HepG2 (cell line): ENCODE data around the gene BLOC1S4. TPM values are rescaled to one million over a fixed set of nuclear protein-coding genes. Genes with fewer than 3 reads are reported as not detected.

Source experiments
- ARHGAP35 ChIP-seq: sonication (generic); formaldehyde crosslinking; IDR thresholded peaks from 2 replicates; pipeline ENCODE4 v1.9.0; 2022; ENCODE audit warnings: mild to moderate bottlenecking, inconsistent platforms, moderate library complexity, missing genetic modification reagents, borderline replicate concordance
- CCAR2 ChIP-seq: fragments of 200-400 bp; formaldehyde crosslinking; optimal IDR thresholded peaks from 2 replicates; pipeline ENCODE3; 2018; ENCODE audit warnings: low read depth, mild to moderate bottlenecking, low read length, moderate library complexity
- GLI4 ChIP-seq: sonication (generic); formaldehyde crosslinking; IDR thresholded peaks from 2 replicates; pipeline ENCODE4 v1.5.1; 2020; ENCODE audit warnings: missing genetic modification reagents, mild to moderate bottlenecking, moderate library complexity, borderline replicate concordance
- MIER2 ChIP-seq: IDR thresholded peaks from 2 replicates; pipeline ENCODE4 v1.6.1; 2016; ENCODE audit warnings: missing biosample characterization, missing genetic modification reagents
- SETDB1 ChIP-seq: sonication (generic); formaldehyde crosslinking; IDR thresholded peaks from 2 replicates; pipeline ENCODE4 v1.5.1; 2020; ENCODE audit warnings: missing genetic modification reagents, mild to moderate bottlenecking, borderline replicate concordance
- TARDBP ChIP-seq: sonication (generic); formaldehyde crosslinking; IDR thresholded peaks from 2 replicates; pipeline ENCODE4 v1.8.0; 2022; ENCODE audit warnings: mild to moderate bottlenecking, missing genetic modification reagents
- TCF12 ChIP-seq, 2 experiments: fragments of 450-650 bp in 1 of 2; sonication (generic) in 1 of 2; formaldehyde crosslinking in 1 of 2; IDR thresholded peaks; 2 replicates each; pipeline versions ENCODE4 v1.6.1 to v1.8.0; 2017 to 2022; ENCODE audit warnings: antibody characterized with exemption in 1 of 2, mild to moderate bottlenecking in 1 of 2, missing genetic modification reagents in 1 of 2, moderate library complexity in 1 of 2
- ZKSCAN5 ChIP-seq: sonication (generic); formaldehyde crosslinking; IDR thresholded peaks from 2 replicates; pipeline ENCODE4 v1.5.1; 2020; ENCODE audit warnings: mild to moderate bottlenecking, missing genetic modification reagents
- ZNF274 ChIP-seq: sonication (generic); formaldehyde crosslinking; IDR thresholded peaks from 2 replicates; pipeline ENCODE4 v1.5.1; 2020; ENCODE audit warnings: mild to moderate bottlenecking, missing genetic modification reagents
- ZNF468 ChIP-seq: sonication (generic); formaldehyde crosslinking; IDR thresholded peaks from 2 replicates; pipeline ENCODE4 v1.8.0; 2022; ENCODE audit warnings: mild to moderate bottlenecking, moderate library complexity, missing genetic modification reagents
- ZNF556 ChIP-seq: sonication (generic); formaldehyde crosslinking; IDR thresholded peaks from 2 replicates; pipeline ENCODE4 v1.4.0; 2020; ENCODE audit warnings: mild to moderate bottlenecking, missing genetic modification reagents, borderline replicate concordance
- polyA plus RNA-seq, 8 experiments: library from polyadenylated mRNA; depleted of rRNA in 3 of 8; stranded (reverse) in 7 of 8; unstranded in 1 of 8; fragments of >200 nt; fragmentation: Illumina TruSeq in 4 of 8; extraction: Trizol in 4 of 8; gene quantifications; 2 replicates each; pipeline versions ENCODE4 v1.2.1 to v1.2.3, GENCODE V29; 2011 to 2016; ENCODE audit warnings: low read depth in 4 of 8, missing spikeins in 1 of 8, mixed read lengths in 1 of 8; ENCODE audit not compliant: insufficient read depth in 1 of 8
- total RNA-seq, 5 experiments: library from RNA; depleted of rRNA; stranded (reverse); fragments of >200 nt; fragmentation: Illumina TruSeq; extraction: Trizol; gene quantifications; 2 replicates each; pipeline ENCODE4 v1.2.3, GENCODE V29; 2016; ENCODE audit warnings: low read depth in 1 of 5
- TF ChIP-seq, protein P1 (sequence below): sonication (generic); formaldehyde crosslinking; IDR thresholded peaks from 2 replicates; pipeline ENCODE4 v1.4.0; 2020; ENCODE audit warnings: mild to moderate bottlenecking, missing genetic modification reagents, borderline replicate concordance
- TF ChIP-seq, protein P2 (sequence below): sonication (generic); formaldehyde crosslinking; IDR thresholded peaks from 2 replicates; pipeline ENCODE4 v1.4.0; 2020; ENCODE audit warnings: missing genetic modification reagents
- TF ChIP-seq, protein P3 (sequence below): sonication (generic); formaldehyde crosslinking; IDR thresholded peaks from 2 replicates; pipeline ENCODE4 v1.8.1; 2023; ENCODE audit warnings: mild to moderate bottlenecking, moderate library complexity, missing genetic modification reagents
- TF ChIP-seq, protein P4 (sequence below): sonication (generic); formaldehyde crosslinking; IDR thresholded peaks from 2 replicates; pipeline ENCODE4 v1.4.0; 2020; ENCODE audit warnings: low read depth, mild to moderate bottlenecking, missing genetic modification reagents
- TF ChIP-seq, protein P5 (sequence below): sonication (generic); formaldehyde crosslinking; IDR thresholded peaks from 2 replicates; pipeline ENCODE4 v1.4.0; 2020; ENCODE audit warnings: missing genetic modification reagents, mild to moderate bottlenecking, borderline replicate concordance

The BLOC1S4 gene
- total and polyA plus RNA-seq, 2 of the 13 experiments (the other 11 are each of a cell fraction or from before 2014, with no cell fraction given) = 15.5 to 20.9 TPM

DNA sequence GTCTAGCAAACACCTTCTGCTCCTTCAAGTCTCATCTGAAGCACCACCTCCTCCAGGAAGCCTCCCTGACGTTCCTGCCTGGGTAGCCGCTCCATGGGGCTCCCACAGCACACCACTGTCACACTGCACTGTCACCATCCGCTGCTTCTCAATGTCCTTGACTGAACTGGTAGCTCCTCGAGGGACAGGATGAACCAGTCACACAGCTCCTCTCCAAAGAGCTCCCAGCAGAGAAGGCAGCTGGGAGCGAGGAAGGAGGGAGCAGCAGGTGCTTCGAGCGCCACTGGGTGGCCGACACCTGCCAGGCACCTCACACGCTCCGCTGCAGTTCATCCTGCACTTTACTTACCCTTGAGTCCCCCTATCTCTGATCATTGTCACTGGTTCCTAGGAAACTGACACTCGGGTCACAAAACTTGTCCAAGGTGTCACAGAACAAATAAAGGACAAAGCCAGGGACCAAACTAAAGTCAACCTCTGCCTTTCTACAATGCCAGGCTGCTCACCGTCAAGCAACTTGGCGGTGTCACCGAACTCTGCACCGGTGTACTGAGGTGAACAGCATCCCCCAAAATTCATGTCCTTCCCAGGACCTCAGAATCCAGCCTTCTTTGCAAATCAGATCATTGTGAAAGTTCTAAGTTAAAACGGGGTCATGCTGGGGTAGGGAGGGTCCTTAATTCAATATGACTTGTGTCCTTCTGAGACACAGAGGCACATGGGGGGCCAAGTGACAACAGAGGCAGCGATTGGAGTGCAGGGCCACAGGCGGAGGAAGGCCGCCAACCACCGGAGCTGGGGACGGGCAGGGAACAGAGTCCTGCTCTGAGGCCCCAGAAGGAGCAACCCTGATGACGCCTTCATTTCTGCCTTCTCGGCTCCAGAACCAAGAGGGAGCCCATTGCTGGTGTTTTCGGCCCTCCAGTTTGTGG, 27.8 kb upstream of the BLOC1S4 start (continued):
- peak; percentile 71; the same call in 1 of the 2 replicates for TF ChIP-seq ZNF556 (CRISPR knock-in tag)
- TF ChIP-seq GLI4 (CRISPR knock-in tag) = no peak
- no peak for TF ChIP-seq ARHGAP35 (CRISPR knock-in tag)
- no peak; the same call in 1 of the 2 replicates for TF ChIP-seq ZNF274 (CRISPR knock-in tag)
- no peak for TF ChIP-seq TCF12 (IDR thresholded peaks at IDR 0.05)
- no peak for TF ChIP-seq TCF12 (CRISPR knock-in tag; IDR thresholded peaks at IDR 0.05)
- TF ChIP-seq, protein P1, sequence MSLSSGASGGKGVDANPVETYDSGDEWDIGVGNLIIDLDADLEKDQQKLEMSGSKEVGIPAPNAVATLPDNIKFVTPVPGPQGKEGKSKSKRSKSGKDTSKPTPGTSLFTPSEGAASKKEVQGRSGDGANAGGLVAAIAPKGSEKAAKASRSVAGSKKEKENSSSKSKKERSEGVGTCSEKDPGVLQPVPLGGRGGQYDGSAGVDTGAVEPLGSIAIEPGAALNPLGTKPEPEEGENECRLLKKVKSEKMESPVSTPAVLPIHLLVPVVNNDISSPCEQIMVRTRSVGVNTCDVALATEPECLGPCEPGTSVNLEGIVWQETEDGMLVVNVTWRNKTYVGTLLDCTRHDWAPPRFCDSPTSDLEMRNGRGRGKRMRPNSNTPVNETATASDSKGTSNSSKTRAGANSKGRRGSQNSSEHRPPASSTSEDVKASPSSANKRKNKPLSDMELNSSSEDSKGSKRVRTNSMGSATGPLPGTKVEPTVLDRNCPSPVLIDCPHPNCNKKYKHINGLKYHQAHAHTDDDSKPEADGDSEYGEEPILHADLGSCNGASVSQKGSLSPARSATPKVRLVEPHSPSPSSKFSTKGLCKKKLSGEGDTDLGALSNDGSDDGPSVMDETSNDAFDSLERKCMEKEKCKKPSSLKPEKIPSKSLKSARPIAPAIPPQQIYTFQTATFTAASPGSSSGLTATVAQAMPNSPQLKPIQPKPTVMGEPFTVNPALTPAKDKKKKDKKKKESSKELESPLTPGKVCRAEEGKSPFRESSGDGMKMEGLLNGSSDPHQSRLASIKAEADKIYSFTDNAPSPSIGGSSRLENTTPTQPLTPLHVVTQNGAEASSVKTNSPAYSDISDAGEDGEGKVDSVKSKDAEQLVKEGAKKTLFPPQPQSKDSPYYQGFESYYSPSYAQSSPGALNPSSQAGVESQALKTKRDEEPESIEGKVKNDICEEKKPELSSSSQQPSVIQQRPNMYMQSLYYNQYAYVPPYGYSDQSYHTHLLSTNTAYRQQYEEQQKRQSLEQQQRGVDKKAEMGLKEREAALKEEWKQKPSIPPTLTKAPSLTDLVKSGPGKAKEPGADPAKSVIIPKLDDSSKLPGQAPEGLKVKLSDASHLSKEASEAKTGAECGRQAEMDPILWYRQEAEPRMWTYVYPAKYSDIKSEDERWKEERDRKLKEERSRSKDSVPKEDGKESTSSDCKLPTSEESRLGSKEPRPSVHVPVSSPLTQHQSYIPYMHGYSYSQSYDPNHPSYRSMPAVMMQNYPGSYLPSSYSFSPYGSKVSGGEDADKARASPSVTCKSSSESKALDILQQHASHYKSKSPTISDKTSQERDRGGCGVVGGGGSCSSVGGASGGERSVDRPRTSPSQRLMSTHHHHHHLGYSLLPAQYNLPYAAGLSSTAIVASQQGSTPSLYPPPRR (CRISPR knock-in tag) = no peak
- TF ChIP-seq, protein P2, sequence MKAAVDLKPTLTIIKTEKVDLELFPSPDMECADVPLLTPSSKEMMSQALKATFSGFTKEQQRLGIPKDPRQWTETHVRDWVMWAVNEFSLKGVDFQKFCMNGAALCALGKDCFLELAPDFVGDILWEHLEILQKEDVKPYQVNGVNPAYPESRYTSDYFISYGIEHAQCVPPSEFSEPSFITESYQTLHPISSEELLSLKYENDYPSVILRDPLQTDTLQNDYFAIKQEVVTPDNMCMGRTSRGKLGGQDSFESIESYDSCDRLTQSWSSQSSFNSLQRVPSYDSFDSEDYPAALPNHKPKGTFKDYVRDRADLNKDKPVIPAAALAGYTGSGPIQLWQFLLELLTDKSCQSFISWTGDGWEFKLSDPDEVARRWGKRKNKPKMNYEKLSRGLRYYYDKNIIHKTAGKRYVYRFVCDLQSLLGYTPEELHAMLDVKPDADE (CRISPR knock-in tag) = no peak
- TF ChIP-seq ZKSCAN5 (CRISPR knock-in tag) = 0 out of 2 replicates have a peak, but pooled peaks have one; percentile 16
- no peak for TF ChIP-seq ZNF468
- TF ChIP-seq, protein P3, sequence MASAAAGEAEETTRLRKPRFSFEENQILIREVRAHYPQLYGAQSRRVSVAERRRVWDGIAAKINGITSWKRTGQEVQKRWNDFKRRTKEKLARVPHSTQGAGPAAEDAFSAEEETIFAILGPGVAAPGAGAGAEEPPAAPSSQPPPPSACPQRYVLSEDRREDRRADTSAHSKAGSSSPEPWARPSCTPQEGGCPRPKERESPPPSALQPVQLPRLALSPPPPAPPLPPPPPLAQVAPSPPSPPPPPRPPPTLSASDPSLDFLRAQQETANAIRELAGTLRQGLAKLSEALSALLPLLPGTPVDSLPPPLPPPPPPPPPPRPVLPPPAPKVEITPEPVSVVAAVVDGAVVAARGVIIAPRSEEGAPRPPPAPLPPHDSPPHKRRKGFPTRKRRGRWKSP (CRISPR knock-in tag) = no peak
- TF ChIP-seq MIER2 = 0 out of 2 replicates have a peak, but pooled peaks have one; percentile 12
- TF ChIP-seq, protein P4, sequence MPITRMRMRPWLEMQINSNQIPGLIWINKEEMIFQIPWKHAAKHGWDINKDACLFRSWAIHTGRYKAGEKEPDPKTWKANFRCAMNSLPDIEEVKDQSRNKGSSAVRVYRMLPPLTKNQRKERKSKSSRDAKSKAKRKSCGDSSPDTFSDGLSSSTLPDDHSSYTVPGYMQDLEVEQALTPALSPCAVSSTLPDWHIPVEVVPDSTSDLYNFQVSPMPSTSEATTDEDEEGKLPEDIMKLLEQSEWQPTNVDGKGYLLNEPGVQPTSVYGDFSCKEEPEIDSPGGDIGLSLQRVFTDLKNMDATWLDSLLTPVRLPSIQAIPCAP (CRISPR knock-in tag) = no peak
- TF ChIP-seq CCAR2 = no peak
- TF ChIP-seq SETDB1 = no peak
- peak; percentile 54; the same call in 1 of the 2 replicates for TF ChIP-seq TARDBP (CRISPR knock-in tag)
- TF ChIP-seq, protein P5, sequence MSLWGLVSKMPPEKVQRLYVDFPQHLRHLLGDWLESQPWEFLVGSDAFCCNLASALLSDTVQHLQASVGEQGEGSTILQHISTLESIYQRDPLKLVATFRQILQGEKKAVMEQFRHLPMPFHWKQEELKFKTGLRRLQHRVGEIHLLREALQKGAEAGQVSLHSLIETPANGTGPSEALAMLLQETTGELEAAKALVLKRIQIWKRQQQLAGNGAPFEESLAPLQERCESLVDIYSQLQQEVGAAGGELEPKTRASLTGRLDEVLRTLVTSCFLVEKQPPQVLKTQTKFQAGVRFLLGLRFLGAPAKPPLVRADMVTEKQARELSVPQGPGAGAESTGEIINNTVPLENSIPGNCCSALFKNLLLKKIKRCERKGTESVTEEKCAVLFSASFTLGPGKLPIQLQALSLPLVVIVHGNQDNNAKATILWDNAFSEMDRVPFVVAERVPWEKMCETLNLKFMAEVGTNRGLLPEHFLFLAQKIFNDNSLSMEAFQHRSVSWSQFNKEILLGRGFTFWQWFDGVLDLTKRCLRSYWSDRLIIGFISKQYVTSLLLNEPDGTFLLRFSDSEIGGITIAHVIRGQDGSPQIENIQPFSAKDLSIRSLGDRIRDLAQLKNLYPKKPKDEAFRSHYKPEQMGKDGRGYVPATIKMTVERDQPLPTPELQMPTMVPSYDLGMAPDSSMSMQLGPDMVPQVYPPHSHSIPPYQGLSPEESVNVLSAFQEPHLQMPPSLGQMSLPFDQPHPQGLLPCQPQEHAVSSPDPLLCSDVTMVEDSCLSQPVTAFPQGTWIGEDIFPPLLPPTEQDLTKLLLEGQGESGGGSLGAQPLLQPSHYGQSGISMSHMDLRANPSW (CRISPR knock-in tag) = no peak
